Panc1 (cell line): Measurements from ENCODE around the gene BACE2.

Experiments used
- TCF7L2 ChIP-seq: IDR thresholded peaks from 2 replicates; pipeline ENCODE4 v1.6.1; 2011; ENCODE audit warnings: mild to moderate bottlenecking, low read depth, low read length, inconsistent platforms
- TF ChIP-seq, protein P1 (sequence below): fragments of 450-650 bp; IDR thresholded peaks from 2 replicates; pipeline ENCODE4 v1.5.1; 2017; ENCODE audit warnings: mild to moderate bottlenecking

DNA sequence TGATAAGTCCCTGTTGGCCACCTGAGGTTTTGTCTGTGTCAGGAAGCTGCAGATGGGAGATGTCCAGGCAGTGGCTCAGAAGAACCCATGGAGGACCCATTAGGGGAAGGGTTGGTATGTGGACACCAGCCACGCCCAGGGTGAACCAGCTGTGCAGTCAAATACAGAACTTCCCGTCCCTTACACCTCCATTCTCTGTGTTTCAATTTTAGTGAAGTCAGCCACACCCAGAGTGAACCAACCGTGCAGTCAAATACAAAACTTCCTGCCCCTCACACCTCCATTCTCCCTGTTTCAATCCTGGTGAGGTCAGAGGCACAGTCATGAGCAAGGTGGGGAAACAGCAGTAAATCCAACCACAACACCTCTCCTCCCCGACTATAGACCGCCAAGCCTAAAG is 27.4 kb downstream of the BACE2 start:
- TF ChIP-seq, protein P1, sequence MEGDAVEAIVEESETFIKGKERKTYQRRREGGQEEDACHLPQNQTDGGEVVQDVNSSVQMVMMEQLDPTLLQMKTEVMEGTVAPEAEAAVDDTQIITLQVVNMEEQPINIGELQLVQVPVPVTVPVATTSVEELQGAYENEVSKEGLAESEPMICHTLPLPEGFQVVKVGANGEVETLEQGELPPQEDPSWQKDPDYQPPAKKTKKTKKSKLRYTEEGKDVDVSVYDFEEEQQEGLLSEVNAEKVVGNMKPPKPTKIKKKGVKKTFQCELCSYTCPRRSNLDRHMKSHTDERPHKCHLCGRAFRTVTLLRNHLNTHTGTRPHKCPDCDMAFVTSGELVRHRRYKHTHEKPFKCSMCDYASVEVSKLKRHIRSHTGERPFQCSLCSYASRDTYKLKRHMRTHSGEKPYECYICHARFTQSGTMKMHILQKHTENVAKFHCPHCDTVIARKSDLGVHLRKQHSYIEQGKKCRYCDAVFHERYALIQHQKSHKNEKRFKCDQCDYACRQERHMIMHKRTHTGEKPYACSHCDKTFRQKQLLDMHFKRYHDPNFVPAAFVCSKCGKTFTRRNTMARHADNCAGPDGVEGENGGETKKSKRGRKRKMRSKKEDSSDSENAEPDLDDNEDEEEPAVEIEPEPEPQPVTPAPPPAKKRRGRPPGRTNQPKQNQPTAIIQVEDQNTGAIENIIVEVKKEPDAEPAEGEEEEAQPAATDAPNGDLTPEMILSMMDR = no peak
- no peak for TF ChIP-seq TCF7L2
